22Rv1 (cell line): ENCODE results near the gene OLFM1.

Experiments
- CTCF ChIP-seq: fragments of 450-650 bp; IDR thresholded peaks from 2 replicates; pipeline ENCODE4 v1.5.1; 2017; ENCODE audit warnings: mild to moderate bottlenecking
- ZFX ChIP-seq: fragments of 450-650 bp; IDR thresholded peaks from 2 replicates; pipeline ENCODE4 v1.6.1; 2017; ENCODE audit warnings: antibody characterized with exemption, borderline replicate concordance

DNA sequence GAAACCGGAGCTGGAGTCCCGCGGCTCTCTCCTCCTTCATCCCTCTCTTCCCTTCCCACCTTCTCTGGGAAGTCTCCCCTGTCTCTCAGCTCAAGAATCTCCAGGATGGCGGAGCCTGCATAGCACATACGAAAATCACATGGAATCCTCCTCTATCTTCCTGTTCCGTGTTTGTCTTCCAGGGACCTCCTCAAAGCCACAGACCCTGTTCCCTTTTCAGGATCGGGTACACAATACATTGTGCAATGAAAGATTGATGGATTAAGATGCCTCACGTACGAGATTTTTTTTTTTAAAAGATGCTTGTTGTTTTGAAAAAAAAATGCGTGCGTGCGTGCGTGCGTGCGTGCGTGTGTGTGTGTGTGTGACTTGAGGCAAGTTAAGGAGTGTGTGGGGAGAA, 46.6 kb upstream of the OLFM1 start:
- TF ChIP-seq CTCF = no peak
- no peak for TF ChIP-seq ZFX
